ENCODE data around the gene MCTP2.

DNA sequence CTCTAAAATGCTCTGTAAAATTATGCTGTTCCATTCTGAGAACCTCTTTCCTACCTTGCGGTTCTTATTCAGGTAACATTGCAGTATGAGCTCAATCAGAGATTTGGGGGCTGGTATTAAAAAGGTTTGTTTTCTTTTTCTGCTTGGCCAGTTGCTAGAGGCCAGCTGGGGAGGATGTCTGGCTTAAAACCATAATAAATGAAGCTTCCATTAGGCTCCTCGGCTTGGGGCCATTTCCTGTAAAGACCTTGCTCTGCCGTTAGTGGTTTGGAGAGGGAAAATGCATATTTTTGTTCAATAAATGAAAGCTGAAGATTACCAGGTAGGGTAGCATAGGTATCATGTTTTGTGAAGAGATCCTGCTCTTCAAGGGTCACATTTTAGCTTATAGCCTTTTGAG lies 55.2 kb downstream of the MCTP2 start:
- TF ChIP-seq, protein P1, sequence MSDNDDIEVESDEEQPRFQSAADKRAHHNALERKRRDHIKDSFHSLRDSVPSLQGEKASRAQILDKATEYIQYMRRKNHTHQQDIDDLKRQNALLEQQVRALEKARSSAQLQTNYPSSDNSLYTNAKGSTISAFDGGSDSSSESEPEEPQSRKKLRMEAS (CRISPR knock-in tag; IDR thresholded peaks at IDR 0.05) = no peak
- TF ChIP-seq, protein P2, sequence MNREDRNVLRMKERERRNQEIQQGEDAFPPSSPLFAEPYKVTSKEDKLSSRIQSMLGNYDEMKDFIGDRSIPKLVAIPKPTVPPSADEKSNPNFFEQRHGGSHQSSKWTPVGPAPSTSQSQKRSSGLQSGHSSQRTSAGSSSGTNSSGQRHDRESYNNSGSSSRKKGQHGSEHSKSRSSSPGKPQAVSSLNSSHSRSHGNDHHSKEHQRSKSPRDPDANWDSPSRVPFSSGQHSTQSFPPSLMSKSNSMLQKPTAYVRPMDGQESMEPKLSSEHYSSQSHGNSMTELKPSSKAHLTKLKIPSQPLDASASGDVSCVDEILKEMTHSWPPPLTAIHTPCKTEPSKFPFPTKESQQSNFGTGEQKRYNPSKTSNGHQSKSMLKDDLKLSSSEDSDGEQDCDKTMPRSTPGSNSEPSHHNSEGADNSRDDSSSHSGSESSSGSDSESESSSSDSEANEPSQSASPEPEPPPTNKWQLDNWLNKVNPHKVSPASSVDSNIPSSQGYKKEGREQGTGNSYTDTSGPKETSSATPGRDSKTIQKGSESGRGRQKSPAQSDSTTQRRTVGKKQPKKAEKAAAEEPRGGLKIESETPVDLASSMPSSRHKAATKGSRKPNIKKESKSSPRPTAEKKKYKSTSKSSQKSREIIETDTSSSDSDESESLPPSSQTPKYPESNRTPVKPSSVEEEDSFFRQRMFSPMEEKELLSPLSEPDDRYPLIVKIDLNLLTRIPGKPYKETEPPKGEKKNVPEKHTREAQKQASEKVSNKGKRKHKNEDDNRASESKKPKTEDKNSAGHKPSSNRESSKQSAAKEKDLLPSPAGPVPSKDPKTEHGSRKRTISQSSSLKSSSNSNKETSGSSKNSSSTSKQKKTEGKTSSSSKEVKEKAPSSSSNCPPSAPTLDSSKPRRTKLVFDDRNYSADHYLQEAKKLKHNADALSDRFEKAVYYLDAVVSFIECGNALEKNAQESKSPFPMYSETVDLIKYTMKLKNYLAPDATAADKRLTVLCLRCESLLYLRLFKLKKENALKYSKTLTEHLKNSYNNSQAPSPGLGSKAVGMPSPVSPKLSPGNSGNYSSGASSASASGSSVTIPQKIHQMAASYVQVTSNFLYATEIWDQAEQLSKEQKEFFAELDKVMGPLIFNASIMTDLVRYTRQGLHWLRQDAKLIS (CRISPR knock-in tag; IDR thresholded peaks at IDR 0.05; ENCODE audit: borderline replicate concordance) = no peak
- TF ChIP-seq, protein P3, sequence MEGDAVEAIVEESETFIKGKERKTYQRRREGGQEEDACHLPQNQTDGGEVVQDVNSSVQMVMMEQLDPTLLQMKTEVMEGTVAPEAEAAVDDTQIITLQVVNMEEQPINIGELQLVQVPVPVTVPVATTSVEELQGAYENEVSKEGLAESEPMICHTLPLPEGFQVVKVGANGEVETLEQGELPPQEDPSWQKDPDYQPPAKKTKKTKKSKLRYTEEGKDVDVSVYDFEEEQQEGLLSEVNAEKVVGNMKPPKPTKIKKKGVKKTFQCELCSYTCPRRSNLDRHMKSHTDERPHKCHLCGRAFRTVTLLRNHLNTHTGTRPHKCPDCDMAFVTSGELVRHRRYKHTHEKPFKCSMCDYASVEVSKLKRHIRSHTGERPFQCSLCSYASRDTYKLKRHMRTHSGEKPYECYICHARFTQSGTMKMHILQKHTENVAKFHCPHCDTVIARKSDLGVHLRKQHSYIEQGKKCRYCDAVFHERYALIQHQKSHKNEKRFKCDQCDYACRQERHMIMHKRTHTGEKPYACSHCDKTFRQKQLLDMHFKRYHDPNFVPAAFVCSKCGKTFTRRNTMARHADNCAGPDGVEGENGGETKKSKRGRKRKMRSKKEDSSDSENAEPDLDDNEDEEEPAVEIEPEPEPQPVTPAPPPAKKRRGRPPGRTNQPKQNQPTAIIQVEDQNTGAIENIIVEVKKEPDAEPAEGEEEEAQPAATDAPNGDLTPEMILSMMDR (IDR thresholded peaks at IDR 0.05) = no peak
- TF ChIP-seq NR2C2 (CRISPR knock-in tag; IDR thresholded peaks at IDR 0.05) (no peak), ZNF121 (CRISPR knock-in tag; IDR thresholded peaks at IDR 0.05) (no peak), ZNF263 (CRISPR knock-in tag; IDR thresholded peaks at IDR 0.05; ENCODE audit: low read depth) (no peak), NR1H2 (CRISPR knock-in tag; IDR thresholded peaks at IDR 0.05) (no peak), TEAD4 (CRISPR knock-in tag; IDR thresholded peaks at IDR 0.05) (no peak), NFATC4 (CRISPR knock-in tag; IDR thresholded peaks at IDR 0.05) (no peak)
- TF ChIP-seq, protein P4, sequence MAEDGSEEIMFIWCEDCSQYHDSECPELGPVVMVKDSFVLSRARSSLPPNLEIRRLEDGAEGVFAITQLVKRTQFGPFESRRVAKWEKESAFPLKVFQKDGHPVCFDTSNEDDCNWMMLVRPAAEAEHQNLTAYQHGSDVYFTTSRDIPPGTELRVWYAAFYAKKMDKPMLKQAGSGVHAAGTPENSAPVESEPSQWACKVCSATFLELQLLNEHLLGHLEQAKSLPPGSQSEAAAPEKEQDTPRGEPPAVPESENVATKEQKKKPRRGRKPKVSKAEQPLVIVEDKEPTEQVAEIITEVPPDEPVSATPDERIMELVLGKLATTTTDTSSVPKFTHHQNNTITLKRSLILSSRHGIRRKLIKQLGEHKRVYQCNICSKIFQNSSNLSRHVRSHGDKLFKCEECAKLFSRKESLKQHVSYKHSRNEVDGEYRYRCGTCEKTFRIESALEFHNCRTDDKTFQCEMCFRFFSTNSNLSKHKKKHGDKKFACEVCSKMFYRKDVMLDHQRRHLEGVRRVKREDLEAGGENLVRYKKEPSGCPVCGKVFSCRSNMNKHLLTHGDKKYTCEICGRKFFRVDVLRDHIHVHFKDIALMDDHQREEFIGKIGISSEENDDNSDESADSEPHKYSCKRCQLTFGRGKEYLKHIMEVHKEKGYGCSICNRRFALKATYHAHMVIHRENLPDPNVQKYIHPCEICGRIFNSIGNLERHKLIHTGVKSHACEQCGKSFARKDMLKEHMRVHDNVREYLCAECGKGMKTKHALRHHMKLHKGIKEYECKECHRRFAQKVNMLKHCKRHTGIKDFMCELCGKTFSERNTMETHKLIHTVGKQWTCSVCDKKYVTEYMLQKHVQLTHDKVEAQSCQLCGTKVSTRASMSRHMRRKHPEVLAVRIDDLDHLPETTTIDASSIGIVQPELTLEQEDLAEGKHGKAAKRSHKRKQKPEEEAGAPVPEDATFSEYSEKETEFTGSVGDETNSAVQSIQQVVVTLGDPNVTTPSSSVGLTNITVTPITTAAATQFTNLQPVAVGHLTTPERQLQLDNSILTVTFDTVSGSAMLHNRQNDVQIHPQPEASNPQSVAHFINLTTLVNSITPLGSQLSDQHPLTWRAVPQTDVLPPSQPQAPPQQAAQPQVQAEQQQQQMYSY (CRISPR knock-in tag; IDR thresholded peaks at IDR 0.05) = no peak
- TF ChIP-seq, protein P5, sequence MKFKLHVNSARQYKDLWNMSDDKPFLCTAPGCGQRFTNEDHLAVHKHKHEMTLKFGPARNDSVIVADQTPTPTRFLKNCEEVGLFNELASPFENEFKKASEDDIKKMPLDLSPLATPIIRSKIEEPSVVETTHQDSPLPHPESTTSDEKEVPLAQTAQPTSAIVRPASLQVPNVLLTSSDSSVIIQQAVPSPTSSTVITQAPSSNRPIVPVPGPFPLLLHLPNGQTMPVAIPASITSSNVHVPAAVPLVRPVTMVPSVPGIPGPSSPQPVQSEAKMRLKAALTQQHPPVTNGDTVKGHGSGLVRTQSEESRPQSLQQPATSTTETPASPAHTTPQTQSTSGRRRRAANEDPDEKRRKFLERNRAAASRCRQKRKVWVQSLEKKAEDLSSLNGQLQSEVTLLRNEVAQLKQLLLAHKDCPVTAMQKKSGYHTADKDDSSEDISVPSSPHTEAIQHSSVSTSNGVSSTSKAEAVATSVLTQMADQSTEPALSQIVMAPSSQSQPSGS (CRISPR knock-in tag; IDR thresholded peaks at IDR 0.05; ENCODE audit: borderline replicate concordance, low read depth) = no peak
- TF ChIP-seq, protein P6, sequence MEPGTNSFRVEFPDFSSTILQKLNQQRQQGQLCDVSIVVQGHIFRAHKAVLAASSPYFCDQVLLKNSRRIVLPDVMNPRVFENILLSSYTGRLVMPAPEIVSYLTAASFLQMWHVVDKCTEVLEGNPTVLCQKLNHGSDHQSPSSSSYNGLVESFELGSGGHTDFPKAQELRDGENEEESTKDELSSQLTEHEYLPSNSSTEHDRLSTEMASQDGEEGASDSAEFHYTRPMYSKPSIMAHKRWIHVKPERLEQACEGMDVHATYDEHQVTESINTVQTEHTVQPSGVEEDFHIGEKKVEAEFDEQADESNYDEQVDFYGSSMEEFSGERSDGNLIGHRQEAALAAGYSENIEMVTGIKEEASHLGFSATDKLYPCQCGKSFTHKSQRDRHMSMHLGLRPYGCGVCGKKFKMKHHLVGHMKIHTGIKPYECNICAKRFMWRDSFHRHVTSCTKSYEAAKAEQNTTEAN (CRISPR knock-in tag; IDR thresholded peaks at IDR 0.05) = no peak
- TF ChIP-seq, protein P7, sequence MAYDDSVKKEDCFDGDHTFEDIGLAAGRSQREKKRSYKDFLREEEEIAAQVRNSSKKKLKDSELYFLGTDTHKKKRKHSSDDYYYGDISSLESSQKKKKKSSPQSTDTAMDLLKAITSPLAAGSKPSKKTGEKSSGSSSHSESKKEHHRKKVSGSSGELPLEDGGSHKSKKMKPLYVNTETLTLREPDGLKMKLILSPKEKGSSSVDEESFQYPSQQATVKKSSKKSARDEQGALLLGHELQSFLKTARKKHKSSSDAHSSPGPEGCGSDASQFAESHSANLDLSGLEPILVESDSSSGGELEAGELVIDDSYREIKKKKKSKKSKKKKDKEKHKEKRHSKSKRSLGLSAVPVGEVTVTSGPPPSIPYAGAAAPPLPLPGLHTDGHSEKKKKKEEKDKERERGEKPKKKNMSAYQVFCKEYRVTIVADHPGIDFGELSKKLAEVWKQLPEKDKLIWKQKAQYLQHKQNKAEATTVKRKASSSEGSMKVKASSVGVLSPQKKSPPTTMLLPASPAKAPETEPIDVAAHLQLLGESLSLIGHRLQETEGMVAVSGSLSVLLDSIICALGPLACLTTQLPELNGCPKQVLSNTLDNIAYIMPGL (CRISPR knock-in tag; IDR thresholded peaks at IDR 0.05) = no peak

All from WTC11 (cell line).